Measurements from ENCODE around the gene TMCO6. TPM values are rescaled to one million over a fixed set of nuclear protein-coding genes. Genes with fewer than 3 reads are reported as not detected.
"Not testable (repeated sequence)": the region's sequence is repeated elsewhere in the genome, so short reads cannot be mapped to it uniquely, and the experiment has no call there.

Gene TMCO6
- total and polyA plus RNA-seq, 9 donors, result 5.6 to 11.8 (median 8.5) TPM

DNA sequence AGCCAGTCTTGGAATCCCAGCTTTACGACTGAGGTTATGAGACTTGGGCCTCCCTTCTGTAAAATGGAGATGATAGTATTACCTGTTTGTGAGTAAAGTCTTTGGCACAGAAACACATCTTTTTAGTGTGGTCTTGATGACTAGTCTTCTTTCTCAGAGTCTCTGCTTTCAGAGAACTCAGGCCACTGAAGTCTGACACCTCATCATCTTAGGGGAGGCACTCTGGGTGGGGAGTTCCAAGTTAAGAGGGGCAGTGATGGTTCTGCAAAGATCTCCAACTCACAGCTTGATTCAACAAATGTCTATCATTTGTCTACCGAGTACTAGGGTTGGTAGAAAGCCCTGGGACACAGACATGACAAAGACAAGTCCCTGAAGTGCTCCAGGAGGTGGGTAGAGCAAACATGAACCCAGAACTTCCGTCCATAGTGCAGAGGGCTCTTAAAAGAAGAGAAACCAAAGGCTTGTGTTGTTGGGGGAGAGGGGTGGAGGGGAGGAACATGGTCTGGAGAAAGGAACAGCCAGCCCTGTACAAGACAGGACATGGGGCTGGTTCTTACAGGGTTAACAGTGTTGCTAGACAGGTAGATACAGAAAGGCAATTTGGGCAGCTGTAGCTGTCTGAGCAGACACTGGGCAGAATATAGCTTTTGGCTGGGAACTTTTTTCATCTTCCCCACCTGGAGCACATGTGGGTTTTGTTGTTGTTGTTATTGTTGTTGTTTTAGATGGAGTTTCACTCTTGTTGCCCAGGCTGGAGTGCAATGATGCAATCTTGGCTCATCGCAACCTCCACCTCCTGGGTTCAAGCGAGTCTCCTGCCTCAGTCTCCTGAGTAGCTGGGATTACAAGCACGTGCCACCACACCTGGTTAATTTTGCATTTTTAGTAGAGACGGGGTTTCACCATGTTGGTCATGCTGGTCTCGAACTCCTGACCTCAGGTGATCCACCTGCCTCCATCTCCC, 3.7 kb upstream of the TMCO6 start:
- Histone ChIP-seq H3K36me3 (ENCODE audit: control insufficient read depth, insufficient read depth, low read length) (no peaks in the 10 kb centered on the region), H3K9me3 (replicated peaks; ENCODE audit: control insufficient read depth, low read depth, low read length) (no peaks in the 10 kb centered on the region), H3K4me1 (ENCODE audit: control insufficient read depth, insufficient read depth, low read length) (peaks cover 27% of the 10 kb centered on the region), H3K27me3 (ENCODE audit: control insufficient read depth, insufficient read depth, low read length) (peaks cover 30% of the 10 kb centered on the region), H3K4me3 (ENCODE audit: low read length) (no peak overlapping the region), H3K27ac (ENCODE audit: low read length) (no peak overlapping the region)
- WGBS (ENCODE audit: insufficient coverage), result 90% methylated on average over 4 of the region's 8 CpGs
- DNase-seq, result no peak

DNA sequence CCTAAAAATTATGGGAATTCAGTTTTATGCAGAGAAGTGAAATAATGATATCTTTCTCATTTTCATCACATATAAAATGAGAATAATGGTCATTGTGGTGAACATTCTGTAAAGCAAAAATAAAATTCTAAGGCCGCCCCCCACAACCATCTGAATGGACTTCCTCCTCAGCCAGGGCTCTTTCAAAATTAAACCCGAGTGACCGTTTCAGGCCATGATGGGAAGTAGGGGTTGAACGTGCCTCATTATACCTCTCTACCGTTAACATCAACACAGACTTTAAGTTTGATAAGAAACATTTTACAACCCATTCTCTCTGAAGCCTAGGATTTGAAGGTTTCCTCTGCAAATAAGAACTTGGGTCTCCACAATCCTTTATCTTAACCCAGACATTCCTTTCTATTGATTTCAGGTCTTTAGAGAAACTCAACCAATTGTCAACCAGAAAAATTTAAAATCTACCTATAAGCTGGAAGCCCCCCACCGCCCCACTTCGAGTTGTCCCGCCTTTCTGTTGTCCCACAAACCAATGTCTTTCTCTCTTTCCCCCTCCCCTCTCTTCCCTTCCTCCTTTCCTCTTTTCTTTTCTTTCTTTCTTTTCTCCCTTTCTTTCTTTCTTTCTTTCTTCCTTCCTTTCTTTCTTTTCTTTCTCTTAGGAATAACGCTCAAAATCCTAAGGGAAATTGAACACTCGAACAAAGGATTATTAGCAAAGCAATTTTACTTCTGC, 1.7 kb upstream of the TMCO6 start:
- Histone ChIP-seq H3K4me1 (ENCODE audit: control insufficient read depth, insufficient read depth, low read length) (peaks cover 18% of the 10 kb centered on the region), H3K36me3 (ENCODE audit: control insufficient read depth, insufficient read depth, low read length) (peaks cover 10% of the 10 kb centered on the region), H3K27ac (ENCODE audit: low read length) (no peak overlapping the region), H3K4me3 (ENCODE audit: low read length) (no peak overlapping the region), H3K9me3 (replicated peaks; ENCODE audit: control insufficient read depth, low read depth, low read length) (no peaks in the 10 kb centered on the region), H3K27me3 (ENCODE audit: control insufficient read depth, insufficient read depth, low read length) (peaks cover 11% of the 10 kb centered on the region)
- no peak for DNase-seq
- 83% methylated on average over 8 of the region's 10 CpGs for WGBS (ENCODE audit: insufficient coverage)

DNA sequence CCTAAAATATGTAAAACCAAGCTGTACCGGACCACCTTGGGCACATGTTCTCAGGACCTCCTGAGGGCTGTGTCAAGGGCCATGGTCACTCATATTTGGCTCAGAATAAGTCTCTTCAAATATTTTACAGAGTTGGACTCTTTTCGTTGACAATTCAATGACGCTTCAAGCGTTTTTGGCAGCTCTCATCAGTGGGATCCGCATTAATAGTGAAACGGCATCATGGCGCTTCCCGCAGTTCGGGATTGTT, 428 bp upstream of the TMCO6 start:
- H3K9me3 ChIP-seq (replicated peaks; ENCODE audit: control insufficient read depth, low read depth, low read length); H3K27me3 ChIP-seq (ENCODE audit: control insufficient read depth, insufficient read depth, low read length); DNase-seq: not testable (repeated sequence)
- Histone ChIP-seq H3K4me1 (ENCODE audit: control insufficient read depth, insufficient read depth, low read length) (peaks cover 11% of the 10 kb centered on the region), H3K36me3 (ENCODE audit: control insufficient read depth, insufficient read depth, low read length) (peaks cover 19% of the 10 kb centered on the region), H3K27ac (ENCODE audit: low read length) (peak overlapping the region; percentile 82), H3K4me3 (ENCODE audit: low read length) (peak overlapping the region; percentile 67)
- WGBS (ENCODE audit: insufficient coverage), result 45% methylated on average over 9 of the region's 9 CpGs

DNA sequence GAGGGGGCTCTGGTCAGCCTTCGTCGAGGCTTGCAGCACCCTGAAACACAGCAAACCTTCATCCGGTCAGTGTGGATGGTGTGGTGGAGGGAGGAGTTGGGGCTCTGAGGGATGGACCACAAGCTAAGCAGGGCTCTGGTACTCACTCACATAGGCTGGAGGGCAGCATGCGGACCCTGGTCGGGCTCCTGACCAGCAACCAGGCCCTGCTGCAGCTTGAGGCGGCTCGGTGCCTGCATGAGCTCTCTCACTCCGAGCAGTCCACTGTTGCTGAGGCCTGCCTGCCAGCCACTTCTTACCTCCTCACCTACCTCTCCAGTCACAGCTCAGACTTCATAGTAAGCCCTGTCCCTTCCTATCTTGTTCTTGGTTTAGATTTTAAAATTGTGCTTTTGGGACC, 2.5 kb downstream of the TMCO6 start:
- 86% methylated on average over 8 of the region's 8 CpGs for WGBS (ENCODE audit: insufficient coverage)
- Histone ChIP-seq H3K27me3 (ENCODE audit: control insufficient read depth, insufficient read depth, low read length) (no peaks in the 10 kb centered on the region), H3K9me3 (replicated peaks; ENCODE audit: control insufficient read depth, low read depth, low read length) (no peaks in the 10 kb centered on the region), H3K27ac (ENCODE audit: low read length) (no peak overlapping the region), H3K4me3 (ENCODE audit: low read length) (no peak overlapping the region), H3K36me3 (ENCODE audit: control insufficient read depth, insufficient read depth, low read length) (peaks cover 36% of the 10 kb centered on the region), H3K4me1 (ENCODE audit: control insufficient read depth, insufficient read depth, low read length) (peaks cover 16% of the 10 kb centered on the region)
- no peak for DNase-seq

DNA sequence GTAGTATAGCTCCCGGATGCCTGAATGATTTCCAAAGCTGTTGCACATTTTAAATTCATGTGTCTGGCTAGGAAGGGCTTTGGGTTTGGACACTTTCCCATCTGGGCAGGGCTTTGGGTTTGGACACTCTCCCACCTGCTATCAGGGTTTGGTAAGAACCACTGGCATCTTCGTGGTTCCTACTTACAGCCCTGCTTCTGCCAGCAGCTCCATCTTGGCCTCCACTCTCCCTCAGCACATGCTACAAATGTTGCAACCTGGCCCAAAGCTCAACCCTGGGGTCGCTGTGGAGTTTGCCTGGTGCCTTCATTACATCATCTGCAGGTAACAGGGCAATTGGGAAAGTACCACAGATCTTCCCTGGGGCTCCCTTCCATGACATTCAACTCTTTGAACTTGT, 3.5 kb downstream of the TMCO6 start:
- DNase-seq, result no peak
- peaks cover 20% of the 10 kb centered on the region for H3K4me1 ChIP-seq (ENCODE audit: control insufficient read depth, insufficient read depth, low read length)
- H3K36me3 ChIP-seq (ENCODE audit: control insufficient read depth, insufficient read depth, low read length), result peaks cover 36% of the 10 kb centered on the region
- H3K27ac ChIP-seq (ENCODE audit: low read length), result no peak overlapping the region
- WGBS (ENCODE audit: insufficient coverage), result 67% methylated on average over 1 of the region's 3 CpGs
- H3K27me3 ChIP-seq (ENCODE audit: control insufficient read depth, insufficient read depth, low read length), result no peaks in the 10 kb centered on the region
- H3K4me3 ChIP-seq (ENCODE audit: low read length), result no peak overlapping the region
- H3K9me3 ChIP-seq (replicated peaks; ENCODE audit: control insufficient read depth, low read depth, low read length), result no peaks in the 10 kb centered on the region

DNA sequence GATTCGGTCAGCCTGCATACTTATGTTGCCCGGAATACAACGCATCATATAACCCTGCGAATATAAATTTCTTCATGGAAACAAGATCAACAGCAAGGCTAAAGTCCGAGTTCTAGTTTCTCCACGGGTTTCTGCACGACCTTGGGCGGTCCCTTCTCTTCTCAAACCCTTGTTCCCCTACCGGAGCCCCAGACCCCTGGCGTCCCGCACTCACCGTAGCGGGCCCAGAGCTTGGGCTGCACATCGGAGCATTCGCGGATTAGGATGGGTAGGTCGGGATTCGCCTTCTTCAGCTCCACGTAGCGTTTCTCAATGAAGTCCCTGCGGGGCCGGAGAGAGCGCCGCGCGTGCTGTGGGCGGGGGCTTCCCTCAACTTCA, 7.8 kb downstream of the TMCO6 start:
- Histone ChIP-seq H3K27me3 (ENCODE audit: control insufficient read depth, insufficient read depth, low read length) (no peaks in the 10 kb centered on the region), H3K4me1 (ENCODE audit: control insufficient read depth, insufficient read depth, low read length) (peaks cover 11% of the 10 kb centered on the region), H3K27ac (ENCODE audit: low read length) (peak overlapping the region; percentile 72), H3K4me3 (ENCODE audit: low read length) (peak overlapping the region; percentile 93), H3K36me3 (ENCODE audit: control insufficient read depth, insufficient read depth, low read length) (peaks cover 50% of the 10 kb centered on the region), H3K9me3 (replicated peaks; ENCODE audit: control insufficient read depth, low read depth, low read length) (no peaks in the 10 kb centered on the region)
- WGBS (ENCODE audit: insufficient coverage), result under 1% methylated on average over 20 of the region's 27 CpGs
- DNase-seq, result no peak

DNA sequence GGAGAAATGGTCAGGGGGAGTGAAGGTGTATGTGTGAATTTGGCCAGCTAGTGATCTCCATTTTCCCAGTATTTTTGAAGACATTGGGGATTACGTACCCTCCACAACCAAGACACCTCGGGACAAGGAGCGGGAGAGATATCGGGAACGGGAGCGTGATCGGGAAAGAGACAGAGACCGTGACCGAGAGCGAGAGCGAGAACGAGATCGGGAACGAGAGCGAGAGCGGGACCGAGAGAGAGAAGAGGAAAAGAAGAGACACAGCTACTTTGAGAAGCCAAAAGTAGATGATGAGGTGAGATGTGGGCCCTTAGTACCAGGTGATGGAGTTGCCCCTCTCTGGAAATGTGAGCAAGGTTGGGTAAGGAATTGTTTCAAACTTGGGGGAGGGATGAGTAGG, 19.6 kb downstream of the TMCO6 start:
- Histone ChIP-seq H3K4me3 (ENCODE audit: low read length) (no peak overlapping the region), H3K9me3 (replicated peaks; ENCODE audit: control insufficient read depth, low read depth, low read length) (no peaks in the 10 kb centered on the region), H3K27me3 (ENCODE audit: control insufficient read depth, insufficient read depth, low read length) (no peaks in the 10 kb centered on the region), H3K4me1 (ENCODE audit: control insufficient read depth, insufficient read depth, low read length) (peaks cover 4% of the 10 kb centered on the region), H3K36me3 (ENCODE audit: control insufficient read depth, insufficient read depth, low read length) (peaks cover 77% of the 10 kb centered on the region), H3K27ac (ENCODE audit: low read length) (no peak overlapping the region)
- no peak for DNase-seq
- WGBS (ENCODE audit: insufficient coverage), result 98% methylated on average over 13 of the region's 17 CpGs

DNA sequence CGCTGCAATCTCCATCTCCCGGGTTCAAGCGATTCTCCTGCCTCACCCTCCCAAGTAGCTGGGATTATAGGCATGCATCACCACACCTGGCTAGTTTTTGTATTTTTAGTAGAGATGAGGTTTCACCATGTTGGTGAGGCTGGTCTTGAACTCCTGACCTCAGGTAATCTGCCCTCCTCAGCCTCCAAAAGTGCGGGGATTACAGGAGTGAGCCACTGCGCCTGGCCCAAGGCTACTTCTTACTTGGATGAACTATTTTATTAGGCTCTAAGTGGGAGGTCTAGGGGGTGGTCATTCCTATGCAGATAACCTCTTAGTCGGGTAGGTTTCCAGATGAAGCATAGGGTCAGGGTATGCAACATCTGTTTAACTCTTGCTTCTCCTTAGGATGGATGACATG, 21.1 kb downstream of the TMCO6 start:
- WGBS (ENCODE audit: insufficient coverage), result no CpG with 5 or more reads among the region's 6 CpGs
- H3K4me1 ChIP-seq (ENCODE audit: control insufficient read depth, insufficient read depth, low read length); DNase-seq; H3K27ac ChIP-seq (ENCODE audit: low read length); H3K4me3 ChIP-seq (ENCODE audit: low read length); H3K9me3 ChIP-seq (replicated peaks; ENCODE audit: control insufficient read depth, low read depth, low read length); H3K27me3 ChIP-seq (ENCODE audit: control insufficient read depth, insufficient read depth, low read length): not testable (repeated sequence)
- H3K36me3 ChIP-seq (ENCODE audit: control insufficient read depth, insufficient read depth, low read length), result peaks cover 69% of the 10 kb centered on the region

DNA sequence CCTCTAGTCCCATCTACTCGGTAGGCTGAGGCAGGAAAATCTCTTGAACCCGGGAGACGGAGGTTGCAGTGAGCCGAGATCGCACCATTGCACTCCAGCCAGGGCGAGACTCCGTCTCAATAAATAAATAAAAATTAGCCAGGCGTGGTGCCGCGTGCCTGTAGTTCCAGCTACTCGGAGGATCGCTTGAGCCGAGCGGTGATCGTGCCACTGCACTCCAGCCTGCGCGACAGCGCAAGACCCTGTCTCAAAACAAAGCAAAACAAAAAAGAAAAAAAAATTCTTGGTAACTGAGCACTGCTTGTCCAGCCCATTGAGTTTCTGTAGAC, 24.7 kb downstream of the TMCO6 start:
- WGBS (ENCODE audit: insufficient coverage), result 23% methylated on average over 17 of the region's 18 CpGs
- no peaks in the 10 kb centered on the region for H3K27me3 ChIP-seq (ENCODE audit: control insufficient read depth, insufficient read depth, low read length)
- H3K4me3 ChIP-seq (ENCODE audit: low read length), result peak overlapping the region; percentile 93
- peaks cover 60% of the 10 kb centered on the region for H3K36me3 ChIP-seq (ENCODE audit: control insufficient read depth, insufficient read depth, low read length)
- H3K9me3 ChIP-seq (replicated peaks; ENCODE audit: control insufficient read depth, low read depth, low read length), result no peaks in the 10 kb centered on the region
- peak overlapping the region; percentile 96 for H3K27ac ChIP-seq (ENCODE audit: low read length)
- no peak for DNase-seq
- H3K4me1 ChIP-seq (ENCODE audit: control insufficient read depth, insufficient read depth, low read length), result peaks cover 14% of the 10 kb centered on the region

DNA sequence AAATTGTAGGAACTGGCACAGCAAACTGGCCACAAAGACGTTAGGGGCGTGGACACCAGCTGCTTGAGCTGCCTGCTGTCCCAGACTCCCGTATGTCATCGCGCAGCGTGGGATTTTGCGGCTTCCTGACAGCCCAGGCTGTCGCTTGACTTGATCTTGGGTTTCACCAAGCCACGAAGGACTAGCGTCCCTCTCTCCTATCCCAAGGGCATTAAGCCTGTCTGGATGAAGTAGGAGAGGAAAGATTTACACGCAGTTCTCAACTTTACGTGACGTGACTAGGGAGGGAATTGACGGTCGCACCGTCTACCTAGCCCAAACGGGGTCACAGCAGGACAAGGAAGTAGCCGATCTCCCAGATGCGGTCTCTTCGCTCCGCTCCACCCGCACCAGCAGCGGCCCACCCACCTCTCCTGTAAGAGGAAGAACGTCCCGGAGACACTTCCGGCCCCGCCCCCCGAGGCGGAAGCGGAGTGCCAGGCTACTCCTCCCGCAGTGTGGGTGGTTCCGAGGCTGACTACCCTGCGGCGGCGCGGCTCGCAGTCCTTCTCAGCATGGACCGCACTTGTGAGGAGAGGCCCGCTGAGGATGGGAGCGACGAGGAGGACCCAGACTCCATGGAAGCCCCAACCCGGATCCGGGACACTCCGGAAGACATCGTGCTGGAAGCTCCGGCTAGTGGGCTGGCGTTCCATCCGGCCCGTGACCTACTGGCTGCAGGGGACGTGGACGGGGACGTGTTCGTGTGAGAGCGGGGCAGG, 25.3 kb downstream of the TMCO6 start, which contains the start of gene WDR55:
Gene WDR55 (plus strand): TSS at position 546 of the 761 bp plus-strand sequence. CDS start 9 bp downstream, at position 555.
- H3K9me3 ChIP-seq (replicated peaks; ENCODE audit: control insufficient read depth, low read depth, low read length), result no peaks in the 10 kb centered on the region
- peak; percentile 98 for DNase-seq
- H3K4me1 ChIP-seq (ENCODE audit: control insufficient read depth, insufficient read depth, low read length), result peaks cover 14% of the 10 kb centered on the region
- H3K27me3 ChIP-seq (ENCODE audit: control insufficient read depth, insufficient read depth, low read length), result no peaks in the 10 kb centered on the region
- H3K27ac ChIP-seq (ENCODE audit: low read length), result peak within 1 kb of the TSS; percentile 96
- peaks cover 60% of the 10 kb centered on the region for H3K36me3 ChIP-seq (ENCODE audit: control insufficient read depth, insufficient read depth, low read length)
- WGBS (ENCODE audit: insufficient coverage), result under 1% methylated on average over 47 of the region's 54 CpGs
- H3K4me3 ChIP-seq (ENCODE audit: low read length), result peak within 1 kb of the TSS; percentile 93

Data from muscle of leg (tissue), 11 donors.